CD14-positive monocyte (primary cell): ENCODE results near the gene LENG1. TPM values are rescaled to one million over a fixed set of nuclear protein-coding genes. Genes with fewer than 3 reads are reported as not detected.

ENCODE experiments used
- DNase-seq, 3 donors: peaks; one replicate each; pipeline ENCODE4 v3.0.0-alpha.2; 2011 to 2022
- H2AFZ ChIP-seq: 2 replicates; pipeline ENCODE4 v1.6.0; 2012; ENCODE audit warnings: mild to moderate bottlenecking, low read depth, low read length, inconsistent platforms; ENCODE audit not compliant: insufficient read depth, poor library complexity, severe bottlenecking
- H3K27ac ChIP-seq, 2 donors: 1 replicate in 1 of 2; 2 replicates in 1 of 2; pipeline ENCODE4 v1.5.1; 2012 to 2013; ENCODE audit warnings: low read length in 2 of 2, control low read depth in 1 of 2, inconsistent platforms in 1 of 2, low read depth in 1 of 2, mild to moderate bottlenecking in 1 of 2
- H3K27me3 ChIP-seq, 2 donors: one replicate each; pipeline versions ENCODE4 v1.6.0 to v1.6.1; 2011 to 2013; ENCODE audit warnings: low read length in 2 of 2; ENCODE audit not compliant: control insufficient read depth in 2 of 2, insufficient read depth in 2 of 2
- H3K36me3 ChIP-seq, 2 donors: replicated peaks in 1 of 2; 1 replicate in 1 of 2; 2 replicates in 1 of 2; pipeline versions ENCODE4 v1.5.1 to v1.6.1; 2012 to 2013; ENCODE audit warnings: low read length in 2 of 2, control low read depth in 1 of 2, inconsistent platforms in 1 of 2, mild to moderate bottlenecking in 1 of 2; ENCODE audit not compliant: insufficient read depth in 2 of 2, control insufficient read depth in 1 of 2
- H3K4me1 ChIP-seq, 2 donors: 1 replicate in 1 of 2; 2 replicates in 1 of 2; pipeline versions ENCODE4 v1.5.1 to v1.6.1; 2012 to 2013; ENCODE audit warnings: low read length in 2 of 2, control low read depth in 1 of 2, inconsistent platforms in 1 of 2, mild to moderate bottlenecking in 1 of 2, moderate library complexity in 1 of 2; ENCODE audit not compliant: insufficient read depth in 2 of 2, control insufficient read depth in 1 of 2
- H3K4me2 ChIP-seq: replicated peaks from 2 replicates; pipeline ENCODE3; 2012; ENCODE audit warnings: low read length, moderate library complexity, mild to moderate bottlenecking; ENCODE audit not compliant: poor library complexity, severe bottlenecking; ENCODE audit errors: extremely low read depth
- H3K4me3 ChIP-seq, 3 experiments: fragments of 200-600 bp in 1 of 3; sonication (generic) in 1 of 3; replicated peaks in 1 of 3; 1 replicate in 2 of 3; 2 replicates in 1 of 3; pipeline ENCODE4 v1.5.1; 2011 to 2013; ENCODE audit warnings: low read length in 3 of 3, mild to moderate bottlenecking in 3 of 3, control low read depth in 2 of 3, low read depth in 2 of 3, inconsistent platforms in 1 of 3, moderate library complexity in 1 of 3
- H3K79me2 ChIP-seq: 2 replicates; pipeline ENCODE4 v1.6.0; 2012; ENCODE audit warnings: mild to moderate bottlenecking, control low read depth, inconsistent platforms, low read length, moderate library complexity; ENCODE audit not compliant: insufficient read depth
- H3K9ac ChIP-seq: 2 replicates; pipeline ENCODE4 v1.6.0; 2017; ENCODE audit warnings: low read length, mild to moderate bottlenecking; ENCODE audit not compliant: insufficient read depth, poor library complexity, severe bottlenecking
- H3K9me3 ChIP-seq, 2 donors: replicated peaks in 1 of 2; 1 replicate in 1 of 2; 2 replicates in 1 of 2; pipeline versions ENCODE4 v1.5.1 to v1.6.1; 2012 to 2013; ENCODE audit warnings: low read length in 2 of 2, control low read depth in 1 of 2; ENCODE audit not compliant: control insufficient read depth in 1 of 2, insufficient read depth in 1 of 2
- H4K20me1 ChIP-seq: 2 replicates; pipeline ENCODE4 v1.6.0; 2012; ENCODE audit warnings: mild to moderate bottlenecking, low read length, control low read depth, moderate library complexity; ENCODE audit not compliant: insufficient read depth
- H3K27ac Mint-ChIP-seq, 7 donors: one replicate each; pipeline ENCODE4 v1.8.0; 2020; ENCODE audit warnings: mild to moderate bottlenecking in 7 of 7, mixed read lengths in 7 of 7, moderate library complexity in 6 of 7, inconsistent platforms in 2 of 7
- H3K27me3 Mint-ChIP-seq, 3 donors: one replicate each; pipeline ENCODE4 v1.8.0; 2021 to 2022; ENCODE audit warnings: low read depth in 3 of 3, mild to moderate bottlenecking in 3 of 3, mixed read lengths in 3 of 3, moderate library complexity in 3 of 3, inconsistent platforms in 1 of 3
- H3K36me3 Mint-ChIP-seq, 2 donors: one replicate each; pipeline ENCODE4 v1.8.0; 2020; ENCODE audit warnings: mixed read lengths in 2 of 2, inconsistent platforms in 1 of 2, mild to moderate bottlenecking in 1 of 2
- H3K4me1 Mint-ChIP-seq: one replicate; pipeline ENCODE4 v1.8.0; 2020; ENCODE audit warnings: mild to moderate bottlenecking, mixed read lengths
- H3K4me3 Mint-ChIP-seq, 2 donors: one replicate each; pipeline ENCODE4 v1.8.0; 2020; ENCODE audit warnings: mild to moderate bottlenecking in 2 of 2, mixed read lengths in 2 of 2, moderate library complexity in 1 of 2
- H3K9me3 Mint-ChIP-seq, 7 donors: one replicate each; pipeline ENCODE4 v1.8.0; 2020 to 2022; ENCODE audit warnings: mixed read lengths in 7 of 7, mild to moderate bottlenecking in 6 of 7, moderate library complexity in 6 of 7, inconsistent platforms in 2 of 7
- CTCF ChIP-seq: fragments of 200-600 bp; IDR thresholded peaks from one replicate; pipeline ENCODE4 v1.8.0; 2022; ENCODE audit warnings: antibody characterized with exemption, mild to moderate bottlenecking
- WGBS: methylation state at CpG from one replicate; pipeline ENCODE4 v1.1.5; 2013; ENCODE audit warnings: missing lambda C conversion rate; ENCODE audit not compliant: insufficient coverage; 5-methylcytosine and 5-hydroxymethylcytosine counted together
- intact Hi-C, 2 donors: fragments of 100-400 bp; cut with micrococcal nuclease; formaldehyde crosslinking; loops; one replicate each; pipeline versions ENCODE4 v1.15.0 to v1.15.1; 2023
- polyA plus RNA-seq, 3 donors: library from polyadenylated mRNA; depleted of rRNA in 1 of 3; unstranded in 2 of 3; stranded (reverse) in 1 of 3; fragments of 300-500 nt in 2 of 3; fragments of >200 nt in 1 of 3; fragmentation: Illumina TruSeq in 2 of 3; gene quantifications; 1 replicate in 2 of 3; 2 replicates in 1 of 3; pipeline ENCODE4 v1.2.3, GENCODE V29; 2012 to 2021

Gene LENG1
- polyA plus RNA-seq, 3 donors: 3.4 to 5.4 (median 4.2) TPM

- peak in 1 of 3 donors; percentile 63 for DNase-seq
- no peak overlapping the region for H3K27ac ChIP-seq
- H3K79me2 ChIP-seq: peaks cover 9% of the 10 kb centered on the region
- H3K9me3 ChIP-seq: peaks cover 0 to 2% of the 10 kb centered on the region in 2 donors
- H3K4me1 ChIP-seq: peaks cover 15 to 19% of the 10 kb centered on the region in 2 donors
- H3K4me3 ChIP-seq: no peak overlapping the region
- TF ChIP-seq CTCF: no peak
- peaks cover 29 to 33% of the 10 kb centered on the region in 2 donors for H3K36me3 ChIP-seq
- no peak overlapping the region for H3K9ac ChIP-seq
- peaks cover 4% of the 10 kb centered on the region for H4K20me1 ChIP-seq
- 88% methylated on average over 10 of the region's 10 CpGs for WGBS
- intact Hi-C loops: no loop called here
- Mint-ChIP-seq H3K9me3 (peaks cover 0 to 2% (median 0%) of the 10 kb centered on the region in 7 donors), H3K27me3 (peaks cover 2 to 12% (median 2%) of the 10 kb centered on the region in 3 donors), H3K4me1 (peaks cover 12% of the 10 kb centered on the region), H3K4me3 (no peak overlapping the region), H3K27ac (no peak overlapping the region), H3K36me3 (peaks cover 20 to 43% of the 10 kb centered on the region in 2 donors)
- no peak overlapping the region for H2AFZ ChIP-seq
- H3K4me2 ChIP-seq: no peak overlapping the region
- H3K27me3 ChIP-seq: peaks cover 0 to 3% of the 10 kb centered on the region in 2 donors
Observed at GRCh38 chr19:54133312-54133956, 26.1 kb downstream of the LENG1 start.

DNA sequence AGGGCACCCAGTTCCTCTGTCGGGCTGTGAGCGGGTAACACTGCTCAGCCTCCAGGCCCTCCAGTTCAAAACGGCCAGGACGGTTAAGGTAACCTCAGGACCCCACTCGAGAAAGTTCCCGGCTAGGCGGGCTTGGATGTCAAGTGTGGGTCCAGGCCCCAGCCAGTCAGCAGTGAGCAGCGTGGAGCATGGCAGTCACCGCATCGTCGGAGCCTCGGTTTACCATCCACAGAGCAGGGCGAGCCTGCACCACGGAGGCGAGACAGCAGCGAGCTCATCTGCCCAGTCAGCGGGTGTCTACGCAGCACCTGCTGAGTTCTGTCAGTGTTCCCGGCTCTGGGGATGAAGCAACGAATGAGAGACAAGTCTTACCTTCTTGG, 29.9 kb downstream of the LENG1 start:
- Histone ChIP-seq H2AFZ (no peak overlapping the region), H3K9ac (no peak overlapping the region), H3K9me3 (peaks cover 0 to 2% of the 10 kb centered on the region in 2 donors), H3K4me3 (no peak overlapping the region), H3K79me2 (no peaks in the 10 kb centered on the region), H4K20me1 (no peaks in the 10 kb centered on the region), H3K36me3 (peaks cover 61 to 69% of the 10 kb centered on the region in 2 donors), H3K4me2 (no peak overlapping the region), H3K27me3 (peaks cover 0 to 3% of the 10 kb centered on the region in 2 donors), H3K27ac (no peak overlapping the region), H3K4me1 (no peaks in the 10 kb centered on the region)
- DNase-seq: no peak
- TF ChIP-seq CTCF: no peak
- Mint-ChIP-seq H3K36me3 (peaks cover 50 to 80% of the 10 kb centered on the region in 2 donors), H3K9me3 (peaks cover 0 to 2% (median 0%) of the 10 kb centered on the region in 7 donors), H3K4me3 (no peak overlapping the region), H3K27ac (no peak overlapping the region), H3K27me3 (peaks cover 2% of the 10 kb centered on the region in 3 donors), H3K4me1 (no peaks in the 10 kb centered on the region)
- WGBS: 100% methylated on average over 19 of the region's 20 CpGs
- intact Hi-C loops: no loop called here
